GM12878 (cell line): ENCODE results near the gene ANKMY1. TPM values are rescaled to one million over a fixed set of nuclear protein-coding genes. Genes with fewer than 3 reads are reported as not detected.

Source experiments
- ATAC-seq: fragments of 200-7000 bp; cut with Tn5 transposase; 3 replicates; pipeline ENCODE4 v1.9.1; 2020; ENCODE audit warnings: mild to moderate bottlenecking, moderate library complexity
- BruUV-seq: library from RNA; stranded (reverse); fragments of 400-500 nt; replicated peaks from 2 replicates; lab custom pipeline; 2021; lab: Mats Ljungman, UMichigan
- CTCF ChIA-PET: fragments of 300-600 bp; sonication (Branson Sonifier 250); formaldehyde crosslinking; extraction: SDS; loops from one replicate; lab custom pipeline; 2021; ENCODE audit warnings: inconsistent platforms; lab: Yijun Ruan, JAX
- POLR2A ChIA-PET: fragments of 350-600 bp; formaldehyde crosslinking; extraction: SDS; loops from one replicate; lab custom pipeline; 2021; ENCODE audit warnings: inconsistent platforms; lab: Charles Lee
- RAD21 ChIA-PET: fragments of 300-600 bp; sonication (Branson Sonifier 250); formaldehyde crosslinking; loops from one replicate; lab custom pipeline; 2023; ENCODE audit warnings: antibody characterized with exemption; ENCODE audit not compliant: unreplicated experiment; lab: Charles Lee
- SMC1A ChIA-PET: fragments of 300-600 bp; sonication (Branson Sonifier 250); formaldehyde crosslinking; loops from one replicate; lab custom pipeline; 2023; ENCODE audit not compliant: unreplicated experiment, uncharacterized antibody; lab: Charles Lee
- DNase-seq: peaks from one replicate; pipeline ENCODE4 v3.0.0-alpha.2; 2011; ENCODE audit warnings: low read depth, low spot score
- FAIRE-seq: peaks from 3 replicates; lab custom pipeline; 2011; peaks lifted over from hg19 to GRCh38; lab: Jason Lieb, UNC
- H2AFZ ChIP-seq: 2 replicates; pipeline ENCODE4 v1.6.0; 2011; ENCODE audit warnings: low read depth, low read length, control low read depth; ENCODE audit not compliant: control insufficient read depth
- H3K27ac ChIP-seq: 2 replicates; pipeline ENCODE4 v1.5.1; 2011; ENCODE audit warnings: control low read depth; ENCODE audit not compliant: control insufficient read depth, insufficient read depth
- H3K27me3 ChIP-seq, 2 experiments: replicated peaks in 1 of 2; 2 replicates each; pipeline versions ENCODE4 v1.6.0 to v1.6.1; 2011; ENCODE audit warnings: low read length in 1 of 2; ENCODE audit not compliant: control insufficient read depth in 2 of 2, insufficient read depth in 2 of 2
- H3K36me3 ChIP-seq, 2 experiments: 2 replicates each; pipeline ENCODE4 v1.5.1; 2011; ENCODE audit warnings: low read length in 1 of 2; ENCODE audit not compliant: control insufficient read depth in 2 of 2, insufficient read depth in 2 of 2
- H3K4me1 ChIP-seq: 2 replicates; pipeline ENCODE4 v1.6.1; 2011; ENCODE audit warnings: mild to moderate bottlenecking, low read length, moderate library complexity, mixed read lengths; ENCODE audit not compliant: control insufficient read depth, insufficient read depth
- H3K4me2 ChIP-seq: 2 replicates; pipeline ENCODE4 v1.6.0; 2011; ENCODE audit warnings: control low read depth; ENCODE audit not compliant: control insufficient read depth, insufficient read depth
- H3K4me3 ChIP-seq: fragments of 200-600 bp; sonication (generic); 2 replicates; pipeline ENCODE4 v1.5.1; 2016
- H3K79me2 ChIP-seq: 2 replicates; pipeline ENCODE4 v1.6.0; 2011; ENCODE audit warnings: low read length; ENCODE audit not compliant: control insufficient read depth, insufficient read depth
- H3K9ac ChIP-seq: 2 replicates; pipeline ENCODE4 v1.8.0; 2011; ENCODE audit warnings: low read length, control low read depth, mixed read lengths; ENCODE audit not compliant: control insufficient read depth, insufficient read depth
- H3K9me3 ChIP-seq: replicated peaks from 3 replicates; pipeline ENCODE4 v1.5.1; 2011; ENCODE audit warnings: mild to moderate bottlenecking, low read length; ENCODE audit not compliant: control insufficient read depth, insufficient read depth
- H4K20me1 ChIP-seq: 2 replicates; pipeline ENCODE4 v1.6.0; 2011; ENCODE audit not compliant: control insufficient read depth, insufficient read depth
- ASH2L ChIP-seq: fragments of 300-600, 200-600 bp; sonication (generic); IDR thresholded peaks from 2 replicates; pipeline ENCODE4 v1.6.1; 2017; ENCODE audit warnings: low read depth, mild to moderate bottlenecking, borderline replicate concordance
- CBFB ChIP-seq: IDR thresholded peaks from 2 replicates; pipeline ENCODE4 v1.6.1; 2016; ENCODE audit warnings: antibody characterized with exemption, low read depth
- CBX3 ChIP-seq: fragments of 200-600 bp; sonication (generic); IDR thresholded peaks from 2 replicates; pipeline ENCODE4 v1.6.1; 2016; ENCODE audit warnings: low read depth, borderline replicate concordance
- CBX5 ChIP-seq: sonication (generic); IDR thresholded peaks from 2 replicates; pipeline ENCODE4 v1.6.1; 2016; ENCODE audit warnings: low read depth, moderate library complexity, mild to moderate bottlenecking, inconsistent platforms
- DPF2 ChIP-seq: fragments of 450-650 bp; IDR thresholded peaks from 2 replicates; pipeline ENCODE4 v1.6.1; 2017; ENCODE audit warnings: mild to moderate bottlenecking
- E4F1 ChIP-seq: fragments of 450-650 bp; IDR thresholded peaks from 2 replicates; pipeline ENCODE4 v1.6.1; 2018; ENCODE audit warnings: borderline replicate concordance, mild to moderate bottlenecking; ENCODE audit not compliant: partially characterized antibody
- HCFC1 ChIP-seq: fragments of 150-350 bp; IDR thresholded peaks from 2 replicates; pipeline ENCODE4 v1.6.1; 2014; ENCODE audit warnings: low read length
- IKZF1 ChIP-seq: fragments of 450-650 bp; conservative IDR thresholded peaks from 2 replicates; pipeline ENCODE4 v1.6.1; 2017; ENCODE audit warnings: antibody characterized with exemption, mild to moderate bottlenecking
- NBN ChIP-seq: fragments of 450-650 bp; IDR thresholded peaks from 2 replicates; pipeline ENCODE4 v1.6.1; 2016
- POLR2AphosphoS2 ChIP-seq: IDR thresholded peaks from 2 replicates; pipeline ENCODE4 v1.6.1; 2011; ENCODE audit warnings: low read depth, mild to moderate bottlenecking, low read length, improper control_type of control experiment, moderate library complexity
- SIX5 ChIP-seq: IDR thresholded peaks from 2 replicates; pipeline ENCODE4 v1.6.1; 2011; ENCODE audit warnings: mild to moderate bottlenecking, low read depth, low read length, moderate library complexity; ENCODE audit not compliant: severe bottlenecking
- SMARCA5 ChIP-seq: fragments of 450-650 bp; IDR thresholded peaks from 2 replicates; pipeline ENCODE4 v1.6.1; 2017; ENCODE audit warnings: mild to moderate bottlenecking
- SP1 ChIP-seq: IDR thresholded peaks from one replicate; pipeline ENCODE4 v1.6.1; 2011; ENCODE audit warnings: low read depth, low read length
- SUPT20H ChIP-seq: IDR thresholded peaks from 2 replicates; pipeline ENCODE4 v1.6.1; 2011; ENCODE audit warnings: low read depth, mild to moderate bottlenecking, low read length, moderate library complexity, borderline replicate concordance; ENCODE audit not compliant: control insufficient read depth
- ZBED1 ChIP-seq: IDR thresholded peaks from 2 replicates; pipeline ENCODE4 v1.6.1; 2016; ENCODE audit warnings: borderline replicate concordance
- ZBTB33 ChIP-seq: fragments of 450-650 bp; IDR thresholded peaks from 2 replicates; pipeline ENCODE4 v1.6.1; 2017; ENCODE audit warnings: mild to moderate bottlenecking
- ZBTB40 ChIP-seq: fragments of 450-650 bp; IDR thresholded peaks from 2 replicates; pipeline ENCODE4 v1.6.1; 2016; ENCODE audit warnings: mild to moderate bottlenecking, moderate library complexity, borderline replicate concordance
- ZNF622 ChIP-seq: fragments of 450-650 bp; IDR thresholded peaks from 2 replicates; pipeline ENCODE4 v1.6.1; 2017; ENCODE audit warnings: mild to moderate bottlenecking, inconsistent platforms
- WGBS: methylation state at CpG from one replicate; pipeline ENCODE4 v1.1.6; 2016; ENCODE audit warnings: low lambda C conversion rate; ENCODE audit not compliant: insufficient replicate concordance, insufficient coverage; ENCODE audit errors: missing lambda C conversion rate; 5-methylcytosine and 5-hydroxymethylcytosine counted together
- in situ Hi-C: fragments of 300-500 bp; cut with MboI; formaldehyde crosslinking; loops from 9 replicates; pipeline ENCODE4 v1.14.3; 2018; ENCODE audit warnings: mixed read lengths
- intact Hi-C: fragments of 100-400 bp; cut with micrococcal nuclease; formaldehyde crosslinking; loops from one replicate; pipeline ENCODE4 v1.14.2; 2022; ENCODE audit not compliant: unreplicated experiment
- polyA plus RNA-seq, 11 experiments: library from polyadenylated mRNA; depleted of rRNA in 4 of 11; unstranded in 6 of 11; stranded (reverse) in 5 of 11; fragments of >200 nt; fragmentation: Nextera tagmentation in 4 of 11; fragmentation: Illumina TruSeq in 1 of 11; extraction: Ambion mirVana in 4 of 11; extraction: Trizol in 1 of 11; gene quantifications; 1 replicate in 1 of 11; 2 replicates in 10 of 11; pipeline versions ENCODE4 v1.2.1 to v1.2.3, GENCODE V29; 2011 to 2016; ENCODE audit warnings: inconsistent platforms in 2 of 11, missing spikeins in 2 of 11, low read depth in 1 of 11
- total RNA-seq, 4 experiments: library from RNA; depleted of rRNA in 3 of 4; stranded (reverse); fragments of >200 nt in 3 of 4; fragmentation: Illumina TruSeq in 1 of 4; extraction: Trizol in 1 of 4; gene quantifications; 2 replicates each; pipeline versions ENCODE4 v1.2.1 to v1.2.3, GENCODE V29; 2013 to 2021

Gene ANKMY1
- total and polyA plus RNA-seq, 10 of the 15 experiments (the other 5 are each of a cell fraction or from before 2014, with no cell fraction given), result 1.1 to 15.3 (median 11.1) TPM

GRCh38 chr2:240467659-240468302, 90.0 kb downstream of the ANKMY1 start:
- ATAC-seq (no peak), FAIRE-seq (no peak), DNase-seq (no peak)
- H3K9me3 ChIP-seq, result peaks cover 3% of the 10 kb centered on the region; the same call in 1 of the 3 replicates
- WGBS, result 78% methylated on average over 22 of the region's 22 CpGs
- POLR2A ChIA-PET, result no interaction called here
- intact Hi-C loops (no loop called here), in situ Hi-C loops (no loop called here)
- BruUV-seq, result no TSS peak
- no peak overlapping the region for H2AFZ ChIP-seq
- SMC1A ChIA-PET, result no interaction called here
- H3K36me3 ChIP-seq, result no peaks in the 10 kb centered on the region
- H3K79me2 ChIP-seq, result no peaks in the 10 kb centered on the region
- RAD21 ChIA-PET, result no interaction called here
- TF ChIP-seq CBFB (no peak), SMARCA5 (no peak), SUPT20H (no peak), POLR2AphosphoS2 (no peak), CBX3 (no peak), NBN (no peak), ZBED1 (no peak), DPF2 (no peak), HCFC1 (no peak), IKZF1 (no peak), ASH2L (no peak), E4F1 (no peak), CBX5 (no peak), ZNF622 (no peak), ZBTB40 (no peak), SP1 (no peak), SIX5 (no peak), ZBTB33 (no peak)
- no peak overlapping the region for H3K9ac ChIP-seq
- H3K4me1 ChIP-seq, result peaks cover 6% of the 10 kb centered on the region
- no peaks in the 10 kb centered on the region for H3K27me3 ChIP-seq
- no peak overlapping the region for H3K4me3 ChIP-seq
- CTCF ChIA-PET, result no interaction called here
- H3K27ac ChIP-seq, result no peak overlapping the region
- no peaks in the 10 kb centered on the region for H4K20me1 ChIP-seq
- no peak overlapping the region for H3K4me2 ChIP-seq
